GM12891 (cell line): Measurements from ENCODE around the gene GFOD1.

ENCODE experiments used
- DNase-seq: peaks from one replicate; pipeline ENCODE4 v3.0.0; 2011; ENCODE audit warnings: low spot score; ENCODE audit not compliant: insufficient read length
- FAIRE-seq: peaks from 2 replicates; lab custom pipeline; 2011; peaks lifted over from hg19 to GRCh38; lab: Jason Lieb, UNC
- PAX5 ChIP-seq: IDR thresholded peaks from 2 replicates; pipeline ENCODE4 v1.6.1; 2011; ENCODE audit warnings: low read length, moderate library complexity, mild to moderate bottlenecking; ENCODE audit not compliant: insufficient read depth, severe bottlenecking
- POLR2A ChIP-seq: IDR thresholded peaks from 2 replicates; pipeline ENCODE4 v1.6.1; 2011; ENCODE audit warnings: low read depth, low read length, control low read depth
- POLR2AphosphoS5 ChIP-seq: IDR thresholded peaks from 2 replicates; pipeline ENCODE4 v1.6.1; 2011; ENCODE audit warnings: low read depth, low read length, control low read depth
- POU2F2 ChIP-seq: IDR thresholded peaks from 2 replicates; pipeline ENCODE4 v1.6.1; 2011; ENCODE audit warnings: low read depth, mild to moderate bottlenecking, control low read depth, low read length, moderate library complexity
- SPI1 ChIP-seq: IDR thresholded peaks from 2 replicates; pipeline ENCODE4 v1.6.1; 2011; ENCODE audit warnings: low read depth, low read length, control low read depth
- TAF1 ChIP-seq: IDR thresholded peaks from 2 replicates; pipeline ENCODE4 v1.6.1; 2011; ENCODE audit warnings: low read depth, low read length, control low read depth

GFOD1 gene

GRCh38 chr6:13314806-13315205 lies 172.6 kb downstream of the GFOD1 start:
- TF ChIP-seq PAX5, result no peak
- no peak for TF ChIP-seq POU2F2
- no peak for TF ChIP-seq POLR2A
- TF ChIP-seq POLR2AphosphoS5, result no peak
- TF ChIP-seq SPI1, result no peak
- TF ChIP-seq TAF1, result no peak
- FAIRE-seq (no peak), DNase-seq (no peak)

- FAIRE-seq, result no peak
- TF ChIP-seq POLR2A (no peak), TAF1 (no peak)
- DNase-seq, result no peak
Observed at GRCh38 chr6:13311155-13311554, 176.2 kb downstream of the GFOD1 start.

- FAIRE-seq (no peak), DNase-seq (no peak)
- TF ChIP-seq TAF1 (no peak), POU2F2 (no peak), SPI1 (no peak), POLR2A (no peak), POLR2AphosphoS5 (no peak), PAX5 (no peak)
Observed at GRCh38 chr6:13308332-13308731, 179.1 kb downstream of the GFOD1 start.
